GM12873 (cell line): ENCODE results near the gene BCL2.

Experiments
- CTCF ChIP-seq: IDR thresholded peaks from 2 replicates; pipeline ENCODE4 v1.5.1; 2012; ENCODE audit warnings: low read depth, mild to moderate bottlenecking, moderate library complexity, low read length, control low read depth; ENCODE audit not compliant: insufficient read depth; ENCODE audit errors: missing control alignments

The BCL2 gene

GRCh38 chr18:63339920-63340484 is 20.4 kb upstream of the BCL2 start:
- peak; percentile 59 for TF ChIP-seq CTCF

GRCh38 chr18:63336366-63337099 is 17.0 kb upstream of the BCL2 start:
- no peak for TF ChIP-seq CTCF

GRCh38 chr18:63331105-63331504 is 11.5 kb upstream of the BCL2 start:
- no peak for TF ChIP-seq CTCF

- TF ChIP-seq CTCF: no peak
Measured at GRCh38 chr18:63329431-63330145, 10.0 kb upstream of the BCL2 start.

GRCh38 chr18:63326011-63326410 is 6.4 kb upstream of the BCL2 start:
- TF ChIP-seq CTCF: no peak

GRCh38 chr18:63325086-63325686 is 5.6 kb upstream of the BCL2 start:
- TF ChIP-seq CTCF: no peak
